Left renal cortex interstitium (tissue), 4 donors: ENCODE data around the gene WDR73. TPM values are rescaled to one million over a fixed set of nuclear protein-coding genes. Genes with fewer than 3 reads are reported as not detected.

ENCODE experiments used
- DNase-seq, 4 donors: peaks; one replicate each; pipeline ENCODE4 v3.0.0-alpha.2; 2013; ENCODE audit warnings: low read depth in 4 of 4, low spot score in 2 of 4, missing footprints in 1 of 4
- polyA plus RNA-seq, 4 donors: library from polyadenylated mRNA; unstranded; fragments of 120-200 nt; gene quantifications; one replicate each; pipeline ENCODE4 v1.2.1, GENCODE V29; 2013; ENCODE audit not compliant: insufficient read length in 4 of 4

WDR73 gene
- polyA plus RNA-seq, 4 donors, result 34.9 to 57.4 (median 45.4) TPM

- no peak for DNase-seq
Observed at GRCh38 chr15:84621358-84621979, 32.6 kb downstream of the WDR73 start.

- no peak for DNase-seq
Observed at GRCh38 chr15:84620626-84621025, 33.5 kb downstream of the WDR73 start.

- DNase-seq, result no peak
Observed at GRCh38 chr15:84616235-84616634, 37.8 kb downstream of the WDR73 start.

- DNase-seq, result no peak
Observed at GRCh38 chr15:84611631-84612030, 42.5 kb downstream of the WDR73 start.

- DNase-seq, result no peak
Observed at GRCh38 chr15:84609818-84610525, 44.1 kb downstream of the WDR73 start.

GRCh38 chr15:84608707-84609284 lies 45.3 kb downstream of the WDR73 start:
- DNase-seq, result no peak

GRCh38 chr15:84606653-84607120 lies 47.4 kb downstream of the WDR73 start:
- DNase-seq, result no peak

GRCh38 chr15:84605554-84605882 lies 48.6 kb downstream of the WDR73 start:
- no peak for DNase-seq

- no peak for DNase-seq
Observed at GRCh38 chr15:84604826-84605553, 49.1 kb downstream of the WDR73 start.

- no peak for DNase-seq
Observed at GRCh38 chr15:84603630-84604379, 50.3 kb downstream of the WDR73 start.

GRCh38 chr15:84601555-84601838 lies 52.6 kb downstream of the WDR73 start:
- DNase-seq, result no peak

GRCh38 chr15:84600687-84601554 lies 53.2 kb downstream of the WDR73 start, which contains the start of gene ZSCAN2:
Gene ZSCAN2, plus strand, starts transcription at chr15:84601009. Its CDS starts 2,919 bp downstream, at chr15:84603928.
- peak; percentile 84 to 92 (median 90) for DNase-seq

- DNase-seq, result peak in 1 of 4 donors; percentile 70
Observed at GRCh38 chr15:84600331-84600686, 53.8 kb downstream of the WDR73 start.

GRCh38 chr15:84599906-84600305 lies 54.2 kb downstream of the WDR73 start:
- no peak for DNase-seq

GRCh38 chr15:84598993-84599392 lies 55.1 kb downstream of the WDR73 start:
- no peak for DNase-seq

GRCh38 chr15:84598250-84598649 lies 55.8 kb downstream of the WDR73 start:
- no peak for DNase-seq

GRCh38 chr15:84597296-84597695 lies 56.8 kb downstream of the WDR73 start:
- DNase-seq, result no peak

- no peak for DNase-seq
Observed at GRCh38 chr15:84595660-84596059, 58.4 kb downstream of the WDR73 start.

- DNase-seq, result no peak
Observed at GRCh38 chr15:84594617-84595290, 59.3 kb downstream of the WDR73 start.
